Heart left ventricle (tissue), 16 donors: ENCODE measurements around the gene DSCAML1. TPM values are rescaled to one million over a fixed set of nuclear protein-coding genes. Genes with fewer than 3 reads are reported as not detected.

ENCODE experiments used
- ATAC-seq, 4 donors: fragments of 200-7000 bp; cut with Tn5 transposase; one replicate each; pipeline ENCODE4 v1.9.1; 2020 to 2022; ENCODE audit warnings: moderate library complexity in 4 of 4, mild to moderate bottlenecking in 3 of 4, moderate number of reproducible peaks in 1 of 4
- DNase-seq, 5 donors: peaks; one replicate each; pipeline ENCODE4 v3.0.0-alpha.2; 2020
- H3K27ac ChIP-seq, 12 donors: fragments of 200-600 bp; sonication (generic) in 4 of 12; one replicate each; pipeline versions ENCODE4 v1.5.0 to v1.8.0; 2016 to 2022; ENCODE audit warnings: mild to moderate bottlenecking in 2 of 12
- H3K27me3 ChIP-seq, 9 donors: fragments of 200-600 bp; sonication (generic) in 2 of 9; one replicate each; pipeline versions ENCODE4 v1.5.1 to v1.8.0; 2016 to 2022; ENCODE audit warnings: mild to moderate bottlenecking in 3 of 9
- H3K36me3 ChIP-seq, 9 donors: fragments of 200-600 bp; sonication (generic) in 2 of 9; one replicate each; pipeline versions ENCODE4 v1.5.0 to v1.8.0; 2018 to 2022; ENCODE audit warnings: mild to moderate bottlenecking in 2 of 9
- H3K4me1 ChIP-seq, 12 donors: fragments of 200-600 bp; sonication (generic) in 4 of 12; one replicate each; pipeline versions ENCODE4 v1.5.0 to v1.8.0; 2016 to 2022; ENCODE audit warnings: mild to moderate bottlenecking in 3 of 12
- H3K4me3 ChIP-seq, 12 donors: fragments of 200-600 bp; sonication (generic) in 4 of 12; one replicate each; pipeline versions ENCODE4 v1.5.0 to v1.8.0; 2017 to 2022; ENCODE audit warnings: mild to moderate bottlenecking in 9 of 12, moderate library complexity in 4 of 12
- H3K9me3 ChIP-seq, 12 donors: fragments of 200-600 bp; sonication (generic) in 4 of 12; one replicate each; pipeline versions ENCODE4 v1.5.0 to v1.8.0; 2016 to 2022; ENCODE audit warnings: mild to moderate bottlenecking in 1 of 12
- POLR2A ChIP-seq, 2 donors: fragments of 450-650 bp; IDR thresholded peaks; one replicate each; pipeline ENCODE4 v1.6.1; 2017; ENCODE audit warnings: antibody characterized with exemption in 2 of 2, mild to moderate bottlenecking in 2 of 2, moderate library complexity in 2 of 2
- WGBS, 4 donors: extraction: QIAGEN DNeasy Blood & Tissue Kit in 2 of 4; methylation state at CpG; one replicate each; pipeline versions ENCODE4 v1.1.5 to v1.1.7; 2013 to 2018; 5-methylcytosine and 5-hydroxymethylcytosine counted together
- intact Hi-C, 10 donors: fragments of 100-400 bp; cut with DNase I; formaldehyde crosslinking; loops; one replicate each; pipeline versions ENCODE4 v1.11.1 to v1.14.2; 2022
- polyA plus RNA-seq, 2 donors: library from polyadenylated mRNA; stranded (reverse); fragments of 200-250 nt; gene quantifications; one replicate each; pipeline ENCODE4 v1.2.3, GENCODE V29; 2013
- total RNA-seq, 9 donors: library from RNA; depleted of rRNA in 2 of 9; stranded (reverse); fragments of >200 nt in 2 of 9; fragmentation: NEBNext Ultra II Directional in 3 of 9; extraction: Animal tissue kit (Norgen Biotek cat#: 25700) in 3 of 9; gene quantifications; one replicate each; pipeline versions ENCODE4 v1.1.0 to v1.2.4, GENCODE V29; 2016 to 2023
- TF ChIP-seq, protein P1 (sequence below), 12 donors: fragments of 200-600 bp; sonication (generic) in 4 of 12; IDR thresholded peaks; one replicate each; pipeline versions ENCODE4 v1.5.0 to v1.8.0; 2018 to 2022; ENCODE audit warnings: antibody characterized with exemption in 12 of 12, mild to moderate bottlenecking in 5 of 12
- donor health status: ischemic (EF 13 %, LVEDD 7.1; RV severe dilation, severe dysfunction).
- donor health status: healthy with polysubstance abuse.
- donor health status: DM: no; HTN: yes; CAD: no.
- donor health status: DM: no; HTN: no; CAD: no.
- donor health status: ischemic (EF 25% LVEDD 6.9; RV normal size, moderate dysfunction).
- donor health status: ischemic (EF 25% LVEDD 5.7; RV mildly dilated, moderate dysfunction).
- donor health status: healthy.
- donor health status: DM: yes; HTN: yes; CAD: no.
- donor health status: ischemic (EF 35%, LVEDD 5.7; RV mildly dilated, moderate dysfunction).
- donor health status: nonischemic (EF 11% LVEDD 7.7; RV severe dilation, severe dysfunction).
- donor health status: DM: yes; HTN: yes; CAD: no.
- donor health status: PGD.
- donor health status: ischemic (EF 29% LVEDD 5.4; RV normal size, mild dysfunction).
- donor health status: nonischemic (EF 23%, LVEDD 6.1; RV moderate dilation, normal function).

DSCAML1 gene
- total and polyA plus RNA-seq, 11 donors = 0.05 to 1.7 (median 0.76) TPM

DNA sequence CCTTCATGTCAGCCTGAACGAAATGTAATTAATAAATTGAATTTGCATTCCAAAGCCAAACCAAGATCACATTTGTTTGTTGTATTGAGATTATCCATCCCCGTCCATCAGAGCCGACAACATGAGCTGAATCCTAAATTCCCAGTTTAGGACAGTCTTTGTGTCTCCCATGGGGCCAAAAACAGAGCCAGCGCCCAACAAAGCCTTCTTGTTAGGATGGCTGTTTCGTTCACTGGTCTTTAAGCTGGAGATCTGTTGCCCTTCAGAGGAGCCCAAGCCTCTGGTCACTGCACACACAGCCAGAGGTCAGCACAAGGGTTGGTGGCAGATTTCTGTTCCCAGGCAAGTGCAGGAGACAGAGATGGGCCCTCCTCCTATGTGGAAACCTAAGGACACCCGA lies 25.8 kb downstream of the DSCAML1 start:
- Histone ChIP-seq H3K4me1 (no peaks in the 10 kb centered on the region), H3K27me3 (no peaks in the 10 kb centered on the region), H3K36me3 (peaks cover 0 to 7% (median 0%) of the 10 kb centered on the region in 9 donors), H3K27ac (no peak overlapping the region), H3K4me3 (no peak overlapping the region), H3K9me3 (no peaks in the 10 kb centered on the region)
- 83 to 91% (median 86%) methylated on average over 5 to 6 of the region's 6 CpGs for WGBS, 4 donors
- no peak for TF ChIP-seq POLR2A (IDR thresholded peaks at IDR 0.05)
- TF ChIP-seq, protein P1, sequence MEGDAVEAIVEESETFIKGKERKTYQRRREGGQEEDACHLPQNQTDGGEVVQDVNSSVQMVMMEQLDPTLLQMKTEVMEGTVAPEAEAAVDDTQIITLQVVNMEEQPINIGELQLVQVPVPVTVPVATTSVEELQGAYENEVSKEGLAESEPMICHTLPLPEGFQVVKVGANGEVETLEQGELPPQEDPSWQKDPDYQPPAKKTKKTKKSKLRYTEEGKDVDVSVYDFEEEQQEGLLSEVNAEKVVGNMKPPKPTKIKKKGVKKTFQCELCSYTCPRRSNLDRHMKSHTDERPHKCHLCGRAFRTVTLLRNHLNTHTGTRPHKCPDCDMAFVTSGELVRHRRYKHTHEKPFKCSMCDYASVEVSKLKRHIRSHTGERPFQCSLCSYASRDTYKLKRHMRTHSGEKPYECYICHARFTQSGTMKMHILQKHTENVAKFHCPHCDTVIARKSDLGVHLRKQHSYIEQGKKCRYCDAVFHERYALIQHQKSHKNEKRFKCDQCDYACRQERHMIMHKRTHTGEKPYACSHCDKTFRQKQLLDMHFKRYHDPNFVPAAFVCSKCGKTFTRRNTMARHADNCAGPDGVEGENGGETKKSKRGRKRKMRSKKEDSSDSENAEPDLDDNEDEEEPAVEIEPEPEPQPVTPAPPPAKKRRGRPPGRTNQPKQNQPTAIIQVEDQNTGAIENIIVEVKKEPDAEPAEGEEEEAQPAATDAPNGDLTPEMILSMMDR (IDR thresholded peaks at IDR 0.05) = no peak
- DNase-seq (no peak), ATAC-seq (no peak)
- intact Hi-C loops = no loop called here

DNA sequence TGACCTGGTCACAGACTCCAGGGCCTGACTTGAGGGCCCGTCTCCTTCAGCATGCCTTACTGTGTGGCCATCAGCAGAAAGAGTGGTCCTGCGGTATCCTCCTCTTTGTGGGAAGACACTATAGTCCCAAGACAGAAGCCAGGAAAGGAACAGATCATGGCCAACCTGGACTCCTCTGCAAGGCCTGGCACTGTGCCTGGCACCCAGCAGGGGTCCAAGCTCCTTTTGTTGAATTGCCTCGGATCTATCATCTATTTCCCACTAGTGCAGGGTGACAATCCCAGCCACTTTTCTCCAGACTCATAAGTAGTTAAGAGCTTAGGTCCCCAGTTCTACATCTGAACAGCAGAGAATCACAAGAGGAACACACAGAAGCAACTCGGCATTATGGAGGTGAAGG lies 27.0 kb downstream of the DSCAML1 start:
- ATAC-seq = no peak
- Histone ChIP-seq H3K27ac (no peak overlapping the region), H3K9me3 (no peaks in the 10 kb centered on the region), H3K36me3 (peaks cover 0 to 3% (median 0%) of the 10 kb centered on the region in 9 donors), H3K27me3 (no peaks in the 10 kb centered on the region), H3K4me1 (no peaks in the 10 kb centered on the region), H3K4me3 (no peak overlapping the region)
- TF ChIP-seq, protein P1 (IDR thresholded peaks at IDR 0.05) = no peak
- no peak for TF ChIP-seq POLR2A (IDR thresholded peaks at IDR 0.05)
- DNase-seq = no peak
- 88 to 92% (median 88%) methylated on average over 4 of the region's 4 CpGs for WGBS, 4 donors
- intact Hi-C loops = no loop called here

DNA sequence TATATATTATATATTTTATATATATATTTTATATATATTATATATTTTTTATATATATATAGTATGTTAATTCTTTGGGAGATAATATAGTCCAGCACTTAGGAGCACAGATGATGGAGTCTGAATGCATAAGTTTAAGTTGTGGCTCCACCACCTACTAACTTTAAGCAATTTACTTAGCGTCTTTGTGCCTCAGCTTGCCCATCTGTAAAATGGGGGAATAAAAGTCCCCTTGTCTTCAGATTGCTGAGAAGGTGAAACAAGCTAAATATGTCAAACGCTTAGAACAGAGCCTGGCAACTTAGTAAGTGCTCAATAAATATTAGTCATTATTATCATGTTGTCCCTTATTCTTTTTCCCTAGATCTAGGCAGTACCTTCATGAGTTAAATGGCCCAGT lies 27.5 kb downstream of the DSCAML1 start:
- H3K4me3 ChIP-seq = no peak overlapping the region
- no peak overlapping the region for H3K27ac ChIP-seq
- ATAC-seq (no peak), DNase-seq (no peak)
- peaks cover 0 to 3% (median 0%) of the 10 kb centered on the region in 9 donors for H3K36me3 ChIP-seq
- 93 to 98% (median 96%) methylated on average over 2 of the region's 2 CpGs for WGBS, 4 donors
- intact Hi-C loops = no loop called here
- H3K4me1 ChIP-seq = no peaks in the 10 kb centered on the region
- no peaks in the 10 kb centered on the region for H3K9me3 ChIP-seq
- no peaks in the 10 kb centered on the region for H3K27me3 ChIP-seq
- TF ChIP-seq, protein P1 (IDR thresholded peaks at IDR 0.05) = no peak
- TF ChIP-seq POLR2A (IDR thresholded peaks at IDR 0.05) = no peak

DNA sequence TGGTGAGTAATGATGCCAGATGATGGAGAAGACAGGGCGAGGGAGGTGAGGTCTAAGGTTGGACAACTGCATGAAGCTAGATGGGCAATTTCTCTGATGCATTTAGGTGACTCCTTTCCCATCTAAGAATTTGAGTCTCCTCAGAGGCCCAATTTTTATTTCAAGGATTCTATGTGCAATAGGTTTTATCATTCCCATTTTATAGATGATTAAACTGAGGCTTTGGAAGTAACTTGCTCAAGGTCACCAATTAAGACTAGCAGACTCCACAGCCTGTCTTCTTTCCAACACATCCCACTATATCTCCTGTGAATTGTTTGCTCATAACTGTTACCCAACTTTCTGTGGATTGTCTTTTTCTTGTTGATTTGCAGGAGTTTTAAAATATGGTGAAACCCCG lies 28.5 kb downstream of the DSCAML1 start:
- TF ChIP-seq POLR2A (IDR thresholded peaks at IDR 0.05) = no peak
- TF ChIP-seq, protein P1 (IDR thresholded peaks at IDR 0.05) = no peak
- no peak for ATAC-seq
- Histone ChIP-seq H3K4me1 (no peaks in the 10 kb centered on the region), H3K9me3 (no peaks in the 10 kb centered on the region), H3K27me3 (peaks cover 0 to 6% (median 0%) of the 10 kb centered on the region in 9 donors), H3K4me3 (no peak overlapping the region), H3K36me3 (peaks cover 0 to 3% (median 0%) of the 10 kb centered on the region in 9 donors), H3K27ac (no peak overlapping the region)
- intact Hi-C loops = no loop called here
- DNase-seq = no peak
- WGBS, 4 donors = 94 to 99% (median 98%) methylated on average over 2 of the region's 2 CpGs
